Adrenal gland (tissue), 12 donors: Measurements from ENCODE around the gene RASL10A. TPM values are rescaled to one million over a fixed set of nuclear protein-coding genes. Genes with fewer than 3 reads are reported as not detected.

Experiments
- DNase-seq, 7 donors: peaks; one replicate each; pipeline ENCODE4 v3.0.0-alpha.2; 2019 to 2020
- H3K27ac ChIP-seq, 5 donors: fragments of 200-600 bp; sonication (generic) in 4 of 5; 1 replicate in 3 of 5; 2 replicates in 2 of 5; pipeline versions ENCODE4 v1.5.1 to v1.8.0; 2016 to 2020; ENCODE audit warnings: mild to moderate bottlenecking in 1 of 5
- H3K27me3 ChIP-seq: fragments of 200-600 bp; 2 replicates; pipeline ENCODE4 v1.8.0; 2021
- H3K36me3 ChIP-seq, 2 donors: fragments of 200-600 bp; replicated peaks in 1 of 2; 1 replicate in 1 of 2; 2 replicates in 1 of 2; pipeline versions ENCODE4 v1.5.1 to v1.8.0; 2018 to 2022
- H3K4me1 ChIP-seq, 2 donors: fragments of 200-600 bp; replicated peaks in 1 of 2; 1 replicate in 1 of 2; 2 replicates in 1 of 2; pipeline versions ENCODE4 v1.5.1 to v1.8.0; 2018 to 2021
- H3K4me3 ChIP-seq, 4 donors: fragments of 200-600 bp; sonication (generic) in 3 of 4; one replicate each; pipeline ENCODE4 v1.5.1; 2016 to 2018
- H3K9me3 ChIP-seq, 3 donors: fragments of 200-600 bp; sonication (generic) in 1 of 3; replicated peaks in 1 of 3; 1 replicate in 2 of 3; 2 replicates in 1 of 3; pipeline versions ENCODE4 v1.5.1 to v1.8.0; 2016 to 2021
- CTCF ChIP-seq, 6 experiments: fragments of 450-650 bp in 4 of 6; fragments of 200-600 bp in 2 of 6; sonication (generic) in 1 of 6; IDR thresholded peaks; 1 replicate in 5 of 6; 2 replicates in 1 of 6; pipeline versions ENCODE4 v1.5.1 to v1.8.0; 2016 to 2021; ENCODE audit warnings: antibody characterized with exemption in 6 of 6, mild to moderate bottlenecking in 2 of 6, moderate library complexity in 1 of 6
- POLR2A ChIP-seq, 2 donors: fragments of 450-650 bp; IDR thresholded peaks; one replicate each; pipeline ENCODE4 v1.6.1; 2017; ENCODE audit warnings: antibody characterized with exemption in 2 of 2, mild to moderate bottlenecking in 2 of 2, moderate library complexity in 1 of 2
- WGBS, 4 donors: extraction: QIAGEN DNeasy Blood & Tissue Kit in 2 of 4; methylation state at CpG; one replicate each; pipeline versions ENCODE4 v1.1.5 to v1.1.7; 2013 to 2017; 5-methylcytosine and 5-hydroxymethylcytosine counted together
- intact Hi-C, 2 donors: fragments of 100-400 bp; cut with DNase I; formaldehyde crosslinking; loops; one replicate each; pipeline versions ENCODE4 v1.14.1 to v1.15.0; 2022 to 2023
- polyA plus RNA-seq, 3 donors: library from polyadenylated mRNA; stranded (reverse); fragments of 200-250 nt in 2 of 3; fragments of 350-450 nt in 1 of 3; fragmentation: Illumina TruSeq in 1 of 3; extraction: RNeasy Lipid Tissue Mini Kit (QIAGEN cat#74804) in 1 of 3; gene quantifications; one replicate each; pipeline ENCODE4 v1.2.3, GENCODE V29; 2013 to 2014
- total RNA-seq, 9 donors: library from RNA; depleted of rRNA in 4 of 9; stranded (reverse); fragments of >200 nt in 4 of 9; fragments of 120-200 nt in 1 of 9; fragmentation: NEBNext Ultra II Directional in 1 of 9; extraction: Animal tissue kit (Norgen Biotek cat#: 25700) in 1 of 9; gene quantifications; one replicate each; pipeline versions ENCODE4 v1.1.0 to v1.2.4, GENCODE V29; 2013 to 2023
- donor health status: healthy with polysubstance abuse.
- donor health status: Bipolar disorder and iron deficiency.
- donor health status: DM: yes; HTN: yes; CAD: no.
- donor health status: DM: no; HTN: no; CAD: no.
- donor health status: DM: no; HTN: no; CAD: no.
- donor health status: DM: yes; HTN: yes; CAD: no.

The RASL10A gene
- total and polyA plus RNA-seq, 12 donors: 0.33 to 14.4 (median 1.8) TPM

- H3K36me3 ChIP-seq: peaks cover 0 to 41% of the 10 kb centered on the region in 2 donors
- H3K4me3 ChIP-seq: no peak overlapping the region
- TF ChIP-seq CTCF (IDR thresholded peaks at IDR 0.05) (no peak), POLR2A (IDR thresholded peaks at IDR 0.05) (no peak)
- no peak for DNase-seq
- peaks cover 11 to 18% of the 10 kb centered on the region in 2 donors for H3K4me1 ChIP-seq
- 81 to 93% (median 89%) methylated on average over 7 to 10 of the region's 10 CpGs for WGBS, 4 donors
- no peak overlapping the region for H3K27ac ChIP-seq
- no peaks in the 10 kb centered on the region for H3K27me3 ChIP-seq
- intact Hi-C loops: no loop called here
- no peaks in the 10 kb centered on the region for H3K9me3 ChIP-seq
These were observed 11.0 kb upstream of the RASL10A start for GRCh38 chr22:29326481-29326880.

- Histone ChIP-seq H3K36me3 (peaks cover 0 to 34% of the 10 kb centered on the region in 2 donors), H3K4me3 (no peak overlapping the region), H3K9me3 (no peaks in the 10 kb centered on the region), H3K27ac (no peak overlapping the region), H3K27me3 (no peaks in the 10 kb centered on the region), H3K4me1 (peaks cover 7 to 11% of the 10 kb centered on the region in 2 donors)
- no peak for DNase-seq
- 54 to 61% (median 57%) methylated on average over 8 to 9 of the region's 9 CpGs for WGBS, 4 donors
- TF ChIP-seq CTCF (IDR thresholded peaks at IDR 0.05): no peak
- no peak for TF ChIP-seq POLR2A (IDR thresholded peaks at IDR 0.05)
- intact Hi-C loops: no loop called here
These were observed 10.4 kb upstream of the RASL10A start for GRCh38 chr22:29325785-29326315.

GRCh38 chr22:29325356-29325755 is 9.9 kb upstream of the RASL10A start:
- peaks cover 3 to 6% of the 10 kb centered on the region in 2 donors for H3K4me1 ChIP-seq
- 80 to 89% (median 87%) methylated on average over 8 of the region's 8 CpGs for WGBS, 4 donors
- H3K4me3 ChIP-seq: no peak overlapping the region
- TF ChIP-seq POLR2A (IDR thresholded peaks at IDR 0.05) (no peak), CTCF (IDR thresholded peaks at IDR 0.05) (no peak)
- DNase-seq: no peak
- H3K9me3 ChIP-seq: no peaks in the 10 kb centered on the region
- H3K27me3 ChIP-seq: no peaks in the 10 kb centered on the region
- intact Hi-C loops: no loop called here
- H3K27ac ChIP-seq: no peak overlapping the region
- H3K36me3 ChIP-seq: peaks cover 0 to 30% of the 10 kb centered on the region in 2 donors

- intact Hi-C loops: no loop called here
- no peak overlapping the region for H3K27ac ChIP-seq
- H3K4me1 ChIP-seq: no peaks in the 10 kb centered on the region
- H3K4me3 ChIP-seq: no peak overlapping the region
- no peaks in the 10 kb centered on the region for H3K27me3 ChIP-seq
- TF ChIP-seq CTCF (IDR thresholded peaks at IDR 0.05) (no peak), POLR2A (IDR thresholded peaks at IDR 0.05) (no peak)
- peaks cover 0 to 22% of the 10 kb centered on the region in 2 donors for H3K36me3 ChIP-seq
- no peak for DNase-seq
- H3K9me3 ChIP-seq: no peaks in the 10 kb centered on the region
These were observed 8.1 kb upstream of the RASL10A start for GRCh38 chr22:29323641-29324040.
